HG03354 (cell line): Measurements from ENCODE around the gene MED13L.

ENCODE experiments used
- ATAC-seq: cut with Tn5 transposase; IDR thresholded peaks from one replicate; pipeline ENCODE4 v1.9.1; 2021; ENCODE audit warnings: mild to moderate bottlenecking; ENCODE audit not compliant: unreplicated experiment, poor library complexity, severe bottlenecking

MED13L gene

DNA sequence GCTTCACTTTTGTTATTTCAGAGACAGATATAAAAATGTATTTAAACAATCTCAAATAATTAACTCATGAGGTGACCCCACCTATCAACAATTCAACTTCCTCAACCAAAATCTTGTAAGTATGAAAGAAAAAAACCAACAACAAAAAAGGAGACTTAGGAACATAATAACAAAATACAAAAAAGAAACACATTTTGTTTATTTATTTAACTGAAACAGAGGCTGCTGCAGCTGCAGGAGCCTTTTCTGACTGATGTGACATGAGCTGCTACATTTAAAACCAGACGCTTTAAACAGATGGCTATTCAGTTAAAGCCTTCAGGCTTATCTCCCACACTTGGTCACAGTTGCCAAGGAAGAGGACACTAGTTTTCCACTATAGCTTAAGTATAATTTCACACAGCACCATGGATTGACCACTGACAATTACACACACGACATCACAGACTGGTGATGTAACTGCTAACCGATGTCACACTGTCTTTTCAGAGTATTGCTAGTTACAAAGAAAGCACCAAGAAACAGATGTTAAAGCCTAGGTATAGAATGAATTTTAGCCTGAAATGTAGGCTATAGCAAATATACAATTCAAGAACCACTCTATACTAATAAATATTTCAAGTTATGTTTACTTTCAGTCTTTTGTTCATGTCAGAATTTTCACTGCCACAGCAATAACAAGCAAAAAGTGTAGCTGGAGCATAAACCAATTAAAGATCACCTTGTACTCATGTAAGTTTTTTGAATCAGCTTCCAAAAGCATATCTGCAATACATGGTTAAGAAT lies 113.0 kb downstream of the MED13L start:
- ATAC-seq = no peak

DNA sequence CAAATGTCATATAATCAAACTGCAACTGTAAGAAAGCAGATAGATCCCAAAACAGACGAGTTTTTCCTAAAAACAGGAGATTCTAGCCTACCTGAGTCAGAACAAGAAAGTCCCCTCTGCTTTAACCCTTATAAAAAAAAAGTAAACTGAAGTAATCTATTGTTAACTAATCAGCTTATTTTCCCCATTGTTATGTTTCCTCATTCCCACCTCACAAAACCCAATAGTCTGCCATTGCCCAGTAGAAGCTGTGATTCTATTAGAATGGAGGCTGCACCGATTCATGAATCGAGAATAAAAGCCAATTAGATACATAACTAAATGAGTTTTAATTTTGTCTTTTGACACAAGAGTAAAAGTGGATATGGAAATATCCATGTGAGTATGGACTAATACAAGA lies 115.4 kb downstream of the MED13L start:
- no peak for ATAC-seq

DNA sequence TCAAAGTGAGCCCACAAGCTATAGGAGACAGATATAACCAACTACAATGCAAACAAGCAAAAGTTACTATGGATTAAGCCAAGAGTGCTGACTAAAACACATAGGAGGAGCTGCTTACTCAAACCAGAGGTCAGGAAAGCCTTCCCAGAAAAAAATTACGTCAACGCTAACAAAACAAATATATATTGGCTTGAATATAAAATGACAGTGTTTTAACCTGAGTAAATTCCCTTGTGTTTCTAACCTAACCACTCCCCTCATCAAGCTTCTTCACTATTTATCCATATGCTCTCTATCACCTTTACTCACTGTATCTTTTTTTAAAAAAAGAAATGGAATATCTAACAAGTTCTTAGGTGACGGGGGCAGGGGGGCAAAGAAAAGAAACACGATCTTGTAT lies 115.9 kb downstream of the MED13L start:
- no peak for ATAC-seq

DNA sequence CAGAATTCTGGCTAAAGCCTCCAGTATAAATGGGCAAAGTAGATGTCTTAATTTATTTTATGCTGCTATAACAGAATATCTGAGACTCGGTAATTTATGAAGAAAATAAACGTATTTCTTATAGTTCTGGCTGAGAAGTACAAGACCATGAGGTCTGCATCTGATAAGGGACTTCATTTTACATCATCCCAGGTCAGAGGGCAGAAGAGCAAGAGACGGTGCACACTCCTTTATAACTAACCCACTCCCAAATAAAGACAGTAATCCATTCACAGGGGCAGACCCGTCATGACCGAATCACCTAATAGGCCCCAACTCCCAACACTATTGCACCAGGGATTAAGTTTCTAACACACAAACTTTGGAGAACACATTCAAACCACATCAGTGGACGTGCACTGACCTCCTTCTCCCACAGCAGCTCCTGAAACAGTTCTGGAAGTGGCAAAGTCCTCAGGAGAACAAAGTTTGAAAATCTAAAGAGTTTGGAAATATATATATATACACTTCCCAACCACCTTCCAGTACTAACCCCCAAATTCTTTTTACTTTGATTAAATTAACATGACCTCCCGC lies 116.5 kb downstream of the MED13L start:
- ATAC-seq = no peak

DNA sequence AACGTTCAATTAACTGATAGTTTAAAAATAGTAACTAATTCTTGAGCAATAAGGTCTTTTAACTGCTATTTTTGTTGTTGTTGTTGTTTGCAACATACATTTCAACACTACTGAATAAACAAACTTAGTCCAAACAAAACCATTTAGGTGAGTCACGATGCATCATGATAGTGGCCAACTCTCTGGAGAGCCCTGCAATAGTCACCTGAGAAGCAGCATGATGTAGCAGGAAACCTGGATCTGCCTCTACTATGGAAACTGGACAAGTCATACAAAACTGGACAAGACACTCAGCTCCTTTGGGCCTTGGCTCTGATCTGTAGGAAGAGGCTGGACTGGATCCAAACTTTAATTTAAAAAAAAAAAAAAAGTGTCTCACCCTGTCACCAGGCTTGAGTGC lies 117.3 kb downstream of the MED13L start:
- ATAC-seq = no peak

DNA sequence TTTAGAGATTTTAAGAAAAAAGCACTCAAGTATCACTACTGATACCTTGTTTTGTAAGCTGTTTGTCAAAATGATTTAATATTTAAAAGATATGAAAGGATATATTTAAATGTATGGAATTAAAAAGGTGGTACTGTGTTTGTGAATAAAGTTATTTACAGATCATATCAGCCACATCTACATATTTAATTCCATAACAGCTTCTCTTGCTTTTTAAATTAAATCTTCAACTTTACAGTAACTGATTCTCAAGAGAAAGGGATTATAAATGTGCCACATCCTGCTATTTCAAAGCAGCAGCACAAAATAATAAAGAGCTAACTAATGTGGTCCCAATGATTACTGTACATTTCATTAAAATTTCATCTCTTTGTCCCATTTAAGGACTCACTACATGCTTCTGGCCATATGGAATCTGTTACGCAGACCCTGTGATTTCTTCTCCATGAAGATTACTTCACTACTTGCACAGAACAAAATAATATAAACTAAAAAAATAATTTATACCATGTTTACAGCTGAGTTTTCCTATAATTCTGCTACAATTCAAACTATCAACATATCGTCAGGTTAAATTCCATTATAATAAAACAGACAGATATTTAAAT lies 117.8 kb downstream of the MED13L start:
- ATAC-seq = no peak

DNA sequence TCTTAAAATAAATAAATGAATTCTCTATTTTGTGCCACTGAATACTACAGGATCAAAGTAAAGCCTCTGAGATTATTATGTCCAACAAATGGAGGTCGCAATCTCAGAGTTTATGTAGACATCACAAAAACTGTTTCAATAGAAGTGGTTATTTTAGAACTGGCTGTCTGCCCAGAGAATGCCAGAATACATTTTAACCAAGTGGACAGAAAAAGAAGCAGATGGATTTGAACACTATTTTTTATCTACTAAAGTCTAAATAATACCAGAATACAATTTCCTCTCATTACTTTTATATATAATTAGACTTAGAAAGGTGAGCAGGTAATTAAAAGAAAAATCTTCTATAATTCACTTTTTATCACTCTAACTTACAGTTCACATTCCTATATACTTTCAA lies 118.3 kb downstream of the MED13L start:
- ATAC-seq = no peak

DNA sequence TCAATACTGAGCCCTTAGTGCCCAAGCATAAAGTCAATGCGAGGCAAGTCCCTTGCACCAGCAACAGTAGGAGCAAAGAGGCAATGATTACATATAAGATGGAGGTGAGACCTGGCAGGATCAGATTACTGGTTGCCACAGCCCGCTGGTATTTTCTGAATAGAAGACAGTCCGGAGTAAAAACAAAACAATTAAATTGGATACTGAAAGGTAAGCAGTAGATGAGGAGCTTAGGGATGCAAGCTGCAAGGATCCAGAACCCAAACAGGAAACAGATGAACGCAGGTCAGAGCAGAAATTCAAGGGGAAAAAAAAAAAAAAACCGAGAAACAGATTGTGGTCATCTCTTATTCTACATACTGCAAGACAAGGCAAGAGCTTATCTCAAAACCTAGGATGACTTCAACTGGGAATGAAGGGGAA lies 119.6 kb downstream of the MED13L start:
- ATAC-seq = no peak

DNA sequence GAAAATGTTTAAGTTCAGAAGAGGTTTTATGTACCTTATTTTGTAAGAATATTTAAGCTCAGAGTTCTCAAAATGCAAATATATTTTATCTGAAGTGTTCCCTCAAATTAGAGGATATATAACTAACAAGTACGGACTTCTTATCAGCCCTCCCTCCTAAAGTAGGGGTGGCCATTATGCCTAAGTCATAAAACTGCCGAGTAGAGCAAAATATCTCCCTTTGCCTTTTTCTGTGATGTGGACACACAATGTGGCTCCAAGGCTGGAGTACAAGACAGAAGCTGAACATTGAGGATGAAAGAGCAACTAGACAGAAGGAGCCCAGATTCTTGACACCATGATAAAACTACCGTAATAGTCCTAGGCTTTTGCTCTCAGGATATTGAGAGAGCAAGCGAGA lies 120.9 kb downstream of the MED13L start:
- no peak for ATAC-seq

DNA sequence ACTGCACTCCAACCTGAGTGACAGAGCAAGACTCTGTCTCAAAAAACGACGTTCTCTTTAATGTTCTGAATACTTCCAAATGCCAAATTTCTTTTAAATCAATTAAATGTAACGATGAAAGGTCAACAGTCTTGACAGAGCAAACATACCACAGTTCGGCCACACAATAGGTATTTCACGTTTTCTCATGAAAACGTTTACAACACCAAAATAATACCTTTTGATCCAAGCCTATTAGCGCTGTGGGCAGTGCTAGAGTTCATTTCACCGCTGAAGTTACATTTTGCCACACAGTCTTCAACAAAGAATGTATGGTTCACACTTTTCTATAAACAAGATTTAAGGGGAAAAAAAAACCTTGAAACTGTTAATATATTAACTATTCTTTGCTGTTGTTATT lies 122.1 kb downstream of the MED13L start:
- no peak for ATAC-seq

DNA sequence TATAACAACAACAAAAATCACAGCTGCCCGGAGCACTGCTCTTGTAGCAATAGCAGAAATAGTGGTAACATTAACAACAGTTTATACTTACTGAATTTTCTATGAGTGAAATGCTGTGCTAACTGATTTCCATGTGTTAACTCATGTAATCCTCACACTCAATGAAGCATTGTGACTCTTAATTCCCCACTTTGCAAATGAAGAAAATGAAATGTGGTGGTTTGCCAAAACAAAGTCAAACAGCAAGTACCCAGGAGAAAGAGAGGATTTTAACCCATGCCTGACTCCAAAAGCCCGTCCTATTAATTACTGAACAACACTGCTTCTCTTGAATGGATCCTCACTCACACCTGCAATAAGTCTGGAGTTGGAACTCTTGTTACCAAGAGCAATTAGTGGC lies 123.5 kb downstream of the MED13L start:
- ATAC-seq = no peak

DNA sequence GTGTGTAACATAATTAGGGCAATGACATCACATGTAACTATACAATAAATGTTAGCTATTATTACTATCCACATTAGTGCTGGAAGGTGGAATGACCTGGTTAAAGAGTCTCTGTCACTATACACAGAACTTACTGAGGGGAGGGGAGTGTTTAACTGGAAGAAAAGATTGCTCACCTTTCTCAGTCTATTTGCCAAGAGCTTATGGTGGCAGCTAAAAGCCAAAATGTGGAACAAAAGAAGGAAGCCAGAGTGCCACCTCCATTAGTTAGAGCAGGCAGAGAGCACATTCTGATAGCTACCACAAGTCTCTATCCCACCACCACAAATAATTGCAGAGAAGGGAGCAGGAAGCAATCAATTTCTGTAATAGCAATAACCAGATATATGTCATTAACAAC lies 124.4 kb downstream of the MED13L start:
- no peak for ATAC-seq

DNA sequence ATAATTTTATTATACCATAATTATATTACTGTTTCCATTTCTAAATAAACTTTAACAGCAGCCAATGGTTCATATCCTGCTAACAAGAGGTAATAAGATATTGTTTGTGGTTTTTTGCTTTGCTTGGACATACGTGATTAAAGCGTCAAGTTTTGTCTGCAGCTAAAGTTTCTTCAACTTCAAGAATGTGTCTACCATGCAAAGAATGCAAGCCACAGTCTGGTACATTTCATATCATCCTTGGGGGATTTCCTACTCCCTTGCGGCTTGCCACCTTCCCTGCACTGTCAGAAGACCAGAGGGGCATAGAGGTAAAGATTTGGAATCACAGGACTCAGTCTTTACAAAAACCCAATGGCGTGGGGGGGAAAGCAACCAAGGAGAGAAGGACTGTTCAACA lies 125.2 kb downstream of the MED13L start:
- no peak for ATAC-seq

DNA sequence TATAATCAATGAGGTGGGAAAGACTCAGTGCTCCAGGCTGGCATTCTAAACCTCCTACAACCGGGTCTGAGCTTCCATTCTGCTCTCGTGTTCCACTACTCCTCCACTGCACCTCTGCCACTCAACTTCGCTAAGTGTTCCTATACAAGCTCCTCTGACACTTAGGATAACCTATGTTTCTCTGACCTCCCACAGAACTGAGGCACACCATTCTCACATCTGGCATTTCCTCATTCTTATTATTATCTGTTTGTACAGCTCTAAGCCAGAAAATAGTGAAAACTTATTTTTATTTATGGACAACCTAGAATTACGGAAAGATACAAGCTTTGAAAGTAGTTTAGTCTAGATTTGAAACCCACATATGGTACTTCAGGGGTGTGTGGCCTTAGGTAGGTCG lies 127.0 kb downstream of the MED13L start:
- ATAC-seq = no peak

DNA sequence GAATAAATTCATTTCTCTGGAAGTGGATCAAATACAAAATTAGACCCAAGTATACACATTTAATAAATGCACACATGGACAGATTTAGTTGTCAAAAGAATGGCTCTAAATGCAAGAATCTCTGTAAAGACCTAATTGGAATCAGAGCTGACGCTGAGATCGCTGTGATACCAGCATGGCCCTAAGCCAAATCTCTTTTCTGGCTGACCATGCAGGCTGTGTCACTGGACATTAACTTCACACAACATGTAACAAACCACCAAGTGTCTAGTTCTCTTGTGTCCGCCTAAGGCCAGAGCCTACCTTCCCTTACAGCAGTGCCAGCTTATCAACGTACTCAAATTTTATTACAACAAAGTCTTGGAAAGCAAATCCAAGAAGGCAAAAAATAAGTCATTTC lies 127.5 kb downstream of the MED13L start:
- ATAC-seq = no peak

DNA sequence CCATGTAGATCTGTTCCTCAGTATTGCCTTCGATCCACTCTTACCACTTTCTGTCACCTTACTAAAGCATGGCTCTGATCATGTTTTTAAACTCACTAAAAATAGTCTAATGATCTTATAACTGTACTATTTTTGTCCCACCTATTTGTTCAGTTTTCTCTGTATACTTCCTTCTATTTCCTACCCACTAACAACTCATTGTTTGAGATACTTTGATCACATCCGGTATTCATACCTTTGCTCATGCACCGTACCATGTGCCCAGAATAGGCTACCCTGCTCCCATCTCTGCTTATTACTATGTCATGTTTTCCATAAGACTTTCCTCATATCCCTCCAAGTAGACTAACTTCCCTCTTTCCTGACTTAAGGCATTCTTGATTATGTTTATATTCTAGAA lies 128.6 kb downstream of the MED13L start:
- no peak for ATAC-seq

DNA sequence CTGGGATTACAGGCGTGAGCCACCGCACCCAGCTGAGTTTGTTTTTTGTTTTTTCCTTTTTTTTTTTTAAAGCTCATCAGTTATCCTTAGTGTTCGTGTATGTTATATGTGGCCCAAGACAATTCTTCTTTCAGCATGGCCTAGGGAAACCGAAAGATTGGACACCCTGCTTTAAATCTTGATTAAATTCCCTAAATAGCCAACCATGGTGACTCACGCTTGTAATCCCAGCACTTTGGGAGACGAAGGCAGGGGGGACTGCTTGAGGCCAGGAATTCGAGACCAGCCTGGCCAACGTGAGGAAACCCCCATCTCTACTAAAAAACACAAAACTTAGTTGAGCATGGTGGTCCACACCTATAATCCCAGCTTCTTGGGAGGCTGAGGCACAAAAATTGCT lies 131.1 kb downstream of the MED13L start:
- ATAC-seq = no peak

DNA sequence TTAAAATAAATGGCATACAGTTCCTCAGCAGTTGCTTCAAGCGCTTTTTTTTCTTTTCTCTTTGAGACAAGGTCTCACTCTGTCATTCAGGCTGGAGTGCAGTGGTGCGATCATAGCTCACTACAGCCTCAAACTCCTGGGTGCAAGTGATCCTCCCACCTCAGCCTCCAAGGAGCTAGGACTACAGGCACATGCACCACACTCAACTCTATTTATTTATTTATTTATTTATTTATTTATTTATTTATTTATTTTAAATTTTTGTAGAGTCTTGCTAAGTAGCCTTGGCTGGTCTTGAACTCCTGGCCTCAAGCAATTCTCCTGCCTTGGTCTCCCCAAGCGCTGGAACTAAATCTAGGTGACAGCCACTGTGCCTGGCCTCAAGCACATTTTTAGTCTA lies 132.0 kb downstream of the MED13L start:
- no peak for ATAC-seq

DNA sequence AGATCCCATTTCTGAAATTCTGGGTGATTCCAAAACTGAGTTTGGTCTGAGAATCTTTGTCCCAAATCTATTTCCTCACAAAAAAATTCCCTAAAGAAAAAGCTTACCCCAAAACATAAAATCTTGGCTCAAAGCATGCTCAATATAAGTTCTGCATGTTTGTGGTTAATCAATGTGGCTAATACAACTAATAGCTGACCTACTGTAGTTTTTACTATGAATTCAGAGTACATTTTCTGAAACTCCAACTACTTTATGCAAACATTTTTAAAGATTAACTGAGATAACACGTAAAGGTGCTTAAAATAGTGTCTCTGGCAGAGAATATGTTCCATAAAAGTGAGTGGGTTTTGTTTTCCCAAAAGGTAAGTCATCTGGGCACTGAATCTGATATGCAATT lies 133.1 kb downstream of the MED13L start:
- peak; percentile 55 for ATAC-seq

DNA sequence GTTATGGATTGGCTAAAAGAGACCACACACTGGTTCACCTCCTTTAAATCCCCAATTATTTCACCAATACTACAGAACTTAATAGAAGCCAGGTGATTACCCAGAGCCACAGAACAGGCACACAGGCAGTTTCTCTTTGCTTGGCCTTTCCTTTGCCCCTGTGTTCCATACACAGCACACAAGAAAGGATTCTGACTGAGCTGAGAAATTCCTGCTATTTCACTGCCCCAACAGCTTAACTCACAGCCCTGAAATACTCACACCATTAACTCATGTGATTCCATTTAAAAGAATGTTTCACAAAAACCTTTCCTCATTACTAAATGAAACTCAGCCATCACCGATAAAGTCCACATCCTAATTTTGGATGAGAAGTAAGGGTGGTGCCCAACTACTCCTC lies 133.6 kb downstream of the MED13L start:
- ATAC-seq = peak; percentile 27
